COLO668 (cell line): ENCODE data around the gene GRIK4.

ENCODE experiments used
- DNase-seq: peaks from one replicate; lab custom pipeline; 2025; ENCODE audit not compliant: unreplicated experiment; lab: John Stamatoyannopoulos, UW

GRIK4 gene

GRCh38 chr11:120505801-120506425 lies 5.6 kb upstream of the GRIK4 start:
- no peak for DNase-seq

GRCh38 chr11:120509346-120510053 lies 2.0 kb upstream of the GRIK4 start:
- DNase-seq, result no peak

- no peak for DNase-seq
Observed at GRCh38 chr11:120510406-120511115, 987 bp upstream of the GRIK4 start.

- DNase-seq, result no peak
Observed at GRCh38 chr11:120511820-120512738, 531 bp downstream of the GRIK4 start.

GRCh38 chr11:120512739-120513435 lies 1.3 kb downstream of the GRIK4 start:
- no peak for DNase-seq

- no peak for DNase-seq
Observed at GRCh38 chr11:120513436-120514315, 2.1 kb downstream of the GRIK4 start.

- DNase-seq, result no peak
Observed at GRCh38 chr11:120514541-120515121, 3.1 kb downstream of the GRIK4 start.

- DNase-seq, result no peak
Observed at GRCh38 chr11:120515186-120515723, 3.7 kb downstream of the GRIK4 start.

- peak; percentile 45 for DNase-seq
Observed at GRCh38 chr11:120516461-120517389, 5.2 kb downstream of the GRIK4 start.

GRCh38 chr11:120517390-120517761 lies 5.8 kb downstream of the GRIK4 start:
- DNase-seq, result peak; percentile 53

- DNase-seq, result peak; percentile 7
Observed at GRCh38 chr11:120517801-120518291, 6.3 kb downstream of the GRIK4 start.

GRCh38 chr11:120518356-120518755 lies 6.8 kb downstream of the GRIK4 start:
- DNase-seq, result no peak

- no peak for DNase-seq
Observed at GRCh38 chr11:120519474-120519873, 7.9 kb downstream of the GRIK4 start.

- no peak for DNase-seq
Observed at GRCh38 chr11:120520091-120520822, 8.7 kb downstream of the GRIK4 start.

GRCh38 chr11:120521176-120521575 lies 9.6 kb downstream of the GRIK4 start:
- no peak for DNase-seq

GRCh38 chr11:120522021-120522420 lies 10.5 kb downstream of the GRIK4 start:
- no peak for DNase-seq

GRCh38 chr11:120522736-120523135 lies 11.2 kb downstream of the GRIK4 start:
- DNase-seq, result no peak
